GM12878 (cell line): Measurements from ENCODE around the gene TMEM135. TPM values are rescaled to one million over a fixed set of nuclear protein-coding genes. Genes with fewer than 3 reads are reported as not detected.

ENCODE experiments used
- ATAC-seq: fragments of 200-7000 bp; cut with Tn5 transposase; 3 replicates; pipeline ENCODE4 v1.9.1; 2020; ENCODE audit warnings: mild to moderate bottlenecking, moderate library complexity
- BruUV-seq: library from RNA; stranded (reverse); fragments of 400-500 nt; replicated peaks from 2 replicates; lab custom pipeline; 2021; lab: Mats Ljungman, UMichigan
- CTCF ChIA-PET: fragments of 300-600 bp; sonication (Branson Sonifier 250); formaldehyde crosslinking; extraction: SDS; loops from one replicate; lab custom pipeline; 2021; ENCODE audit warnings: inconsistent platforms; lab: Yijun Ruan, JAX
- POLR2A ChIA-PET: fragments of 350-600 bp; formaldehyde crosslinking; extraction: SDS; loops from one replicate; lab custom pipeline; 2021; ENCODE audit warnings: inconsistent platforms; lab: Charles Lee
- RAD21 ChIA-PET: fragments of 300-600 bp; sonication (Branson Sonifier 250); formaldehyde crosslinking; loops from one replicate; lab custom pipeline; 2023; ENCODE audit warnings: antibody characterized with exemption; ENCODE audit not compliant: unreplicated experiment; lab: Charles Lee
- SMC1A ChIA-PET: fragments of 300-600 bp; sonication (Branson Sonifier 250); formaldehyde crosslinking; loops from one replicate; lab custom pipeline; 2023; ENCODE audit not compliant: unreplicated experiment, uncharacterized antibody; lab: Charles Lee
- DNase-seq: peaks from one replicate; pipeline ENCODE4 v3.0.0-alpha.2; 2011; ENCODE audit warnings: low read depth, low spot score
- FAIRE-seq: peaks from 3 replicates; lab custom pipeline; 2011; peaks lifted over from hg19 to GRCh38; lab: Jason Lieb, UNC
- H2AFZ ChIP-seq: 2 replicates; pipeline ENCODE4 v1.6.0; 2011; ENCODE audit warnings: low read depth, low read length, control low read depth; ENCODE audit not compliant: control insufficient read depth
- H3K27ac ChIP-seq: 2 replicates; pipeline ENCODE4 v1.5.1; 2011; ENCODE audit warnings: control low read depth; ENCODE audit not compliant: control insufficient read depth, insufficient read depth
- H3K27me3 ChIP-seq, 2 experiments: replicated peaks in 1 of 2; 2 replicates each; pipeline versions ENCODE4 v1.6.0 to v1.6.1; 2011; ENCODE audit warnings: low read length in 1 of 2; ENCODE audit not compliant: control insufficient read depth in 2 of 2, insufficient read depth in 2 of 2
- H3K36me3 ChIP-seq, 2 experiments: 2 replicates each; pipeline ENCODE4 v1.5.1; 2011; ENCODE audit warnings: low read length in 1 of 2; ENCODE audit not compliant: control insufficient read depth in 2 of 2, insufficient read depth in 2 of 2
- H3K4me1 ChIP-seq: 2 replicates; pipeline ENCODE4 v1.6.1; 2011; ENCODE audit warnings: mild to moderate bottlenecking, low read length, moderate library complexity, mixed read lengths; ENCODE audit not compliant: control insufficient read depth, insufficient read depth
- H3K4me2 ChIP-seq: 2 replicates; pipeline ENCODE4 v1.6.0; 2011; ENCODE audit warnings: control low read depth; ENCODE audit not compliant: control insufficient read depth, insufficient read depth
- H3K4me3 ChIP-seq: fragments of 200-600 bp; sonication (generic); 2 replicates; pipeline ENCODE4 v1.5.1; 2016
- H3K79me2 ChIP-seq: 2 replicates; pipeline ENCODE4 v1.6.0; 2011; ENCODE audit warnings: low read length; ENCODE audit not compliant: control insufficient read depth, insufficient read depth
- H3K9ac ChIP-seq: 2 replicates; pipeline ENCODE4 v1.8.0; 2011; ENCODE audit warnings: low read length, control low read depth, mixed read lengths; ENCODE audit not compliant: control insufficient read depth, insufficient read depth
- H3K9me3 ChIP-seq: replicated peaks from 3 replicates; pipeline ENCODE4 v1.5.1; 2011; ENCODE audit warnings: mild to moderate bottlenecking, low read length; ENCODE audit not compliant: control insufficient read depth, insufficient read depth
- H4K20me1 ChIP-seq: 2 replicates; pipeline ENCODE4 v1.6.0; 2011; ENCODE audit not compliant: control insufficient read depth, insufficient read depth
- CBFB ChIP-seq: IDR thresholded peaks from 2 replicates; pipeline ENCODE4 v1.6.1; 2016; ENCODE audit warnings: antibody characterized with exemption, low read depth
- CTCF ChIP-seq, 3 experiments: IDR thresholded peaks in 2 of 3; conservative IDR thresholded peaks in 1 of 3; 2 replicates each; pipeline ENCODE4 v1.5.1; 2011; ENCODE audit warnings: low read depth in 3 of 3, low read length in 3 of 3, mild to moderate bottlenecking in 3 of 3, control low read depth in 2 of 3, moderate library complexity in 2 of 3, inconsistent platforms in 1 of 3, mixed read lengths in 1 of 3; ENCODE audit not compliant: control insufficient read depth in 2 of 3, insufficient read depth in 1 of 3; ENCODE audit errors: extremely low read depth in 1 of 3
- MAX ChIP-seq: IDR thresholded peaks from 2 replicates; pipeline ENCODE4 v1.6.1; 2012; ENCODE audit warnings: low read depth, low read length, improper control_type of control experiment
- PAX8 ChIP-seq: fragments of 450-650 bp; IDR thresholded peaks from 2 replicates; pipeline ENCODE4 v1.6.1; 2017; ENCODE audit warnings: mild to moderate bottlenecking, moderate library complexity
- WGBS: methylation state at CpG from one replicate; pipeline ENCODE4 v1.1.6; 2016; ENCODE audit warnings: low lambda C conversion rate; ENCODE audit not compliant: insufficient replicate concordance, insufficient coverage; ENCODE audit errors: missing lambda C conversion rate; 5-methylcytosine and 5-hydroxymethylcytosine counted together
- in situ Hi-C: fragments of 300-500 bp; cut with MboI; formaldehyde crosslinking; loops from 9 replicates; pipeline ENCODE4 v1.14.3; 2018; ENCODE audit warnings: mixed read lengths
- intact Hi-C: fragments of 100-400 bp; cut with micrococcal nuclease; formaldehyde crosslinking; loops from one replicate; pipeline ENCODE4 v1.14.2; 2022; ENCODE audit not compliant: unreplicated experiment
- polyA plus RNA-seq, 11 experiments: library from polyadenylated mRNA; depleted of rRNA in 4 of 11; unstranded in 6 of 11; stranded (reverse) in 5 of 11; fragments of >200 nt; fragmentation: Nextera tagmentation in 4 of 11; fragmentation: Illumina TruSeq in 1 of 11; extraction: Ambion mirVana in 4 of 11; extraction: Trizol in 1 of 11; gene quantifications; 1 replicate in 1 of 11; 2 replicates in 10 of 11; pipeline versions ENCODE4 v1.2.1 to v1.2.3, GENCODE V29; 2011 to 2016; ENCODE audit warnings: inconsistent platforms in 2 of 11, missing spikeins in 2 of 11, low read depth in 1 of 11
- total RNA-seq, 4 experiments: library from RNA; depleted of rRNA in 3 of 4; stranded (reverse); fragments of >200 nt in 3 of 4; fragmentation: Illumina TruSeq in 1 of 4; extraction: Trizol in 1 of 4; gene quantifications; 2 replicates each; pipeline versions ENCODE4 v1.2.1 to v1.2.3, GENCODE V29; 2013 to 2021
- TF ChIP-seq, protein P1 (sequence below): IDR thresholded peaks from 2 replicates; pipeline ENCODE4 v1.6.1; 2011; ENCODE audit warnings: mild to moderate bottlenecking, low read depth, low read length, moderate library complexity; ENCODE audit not compliant: insufficient replicate concordance

The TMEM135 gene
- total and polyA plus RNA-seq, 10 of the 15 experiments (the other 5 are each of a cell fraction or from before 2014, with no cell fraction given): 7.2 to 117 (median 12.9) TPM

GRCh38 chr11:87072787-87073186, 35.1 kb downstream of the TMEM135 start:
- no peak overlapping the region for H3K4me2 ChIP-seq
- TF ChIP-seq, protein P1, sequence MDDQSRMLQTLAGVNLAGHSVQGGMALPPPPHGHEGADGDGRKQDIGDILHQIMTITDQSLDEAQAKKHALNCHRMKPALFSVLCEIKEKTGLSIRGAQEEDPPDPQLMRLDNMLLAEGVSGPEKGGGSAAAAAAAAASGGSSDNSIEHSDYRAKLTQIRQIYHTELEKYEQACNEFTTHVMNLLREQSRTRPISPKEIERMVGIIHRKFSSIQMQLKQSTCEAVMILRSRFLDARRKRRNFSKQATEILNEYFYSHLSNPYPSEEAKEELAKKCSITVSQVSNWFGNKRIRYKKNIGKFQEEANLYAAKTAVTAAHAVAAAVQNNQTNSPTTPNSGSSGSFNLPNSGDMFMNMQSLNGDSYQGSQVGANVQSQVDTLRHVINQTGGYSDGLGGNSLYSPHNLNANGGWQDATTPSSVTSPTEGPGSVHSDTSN: no peak
- TF ChIP-seq CTCF (IDR thresholded peaks at IDR 0.05 in 2 of 3, conservative IDR thresholded peaks at IDR 0.05 in 1 of 3; ENCODE audit: control insufficient read depth in 2 of 3, extremely low read depth in 1 of 3, insufficient read depth in 1 of 3, low read depth in 3 of 3, low read length in 3 of 3) (no peak), MAX (no peak), PAX8 (no peak), CBFB (no peak)
- intact Hi-C loops (no loop called here), in situ Hi-C loops (no loop called here)
- WGBS: 90% methylated on average over 3 of the region's 3 CpGs
- H3K4me3 ChIP-seq: no peak overlapping the region
- no peaks in the 10 kb centered on the region for H3K79me2 ChIP-seq
- ATAC-seq (no peak), FAIRE-seq (no peak), DNase-seq (no peak)
- no peak overlapping the region for H3K27ac ChIP-seq
- SMC1A ChIA-PET: interaction anchor here (1.0 kb wide), 1 partner anchor 16 kb away, joined by 3 read pairs; no protein-coding TSS in a partner anchor
- no peaks in the 10 kb centered on the region for H3K27me3 ChIP-seq
- RAD21 ChIA-PET: no interaction called here
- BruUV-seq: no TSS peak
- CTCF ChIA-PET: no interaction called here
- no peaks in the 10 kb centered on the region for H3K4me1 ChIP-seq
- H3K9me3 ChIP-seq: no peaks in the 10 kb centered on the region
- H3K36me3 ChIP-seq: peaks cover 0 to 6% of the 10 kb centered on the region in 2 experiments; a peak in 2 of 4 replicates
- H2AFZ ChIP-seq: no peak overlapping the region
- POLR2A ChIA-PET: no interaction called here
- no peaks in the 10 kb centered on the region for H4K20me1 ChIP-seq
- no peak overlapping the region for H3K9ac ChIP-seq
